ENCODE results near the gene SLC25A14.

The SLC25A14 gene

GRCh38 chrX:130385520-130385919 lies 45.8 kb downstream of the SLC25A14 start, which contains the start of gene GPR119:
GPR119 (minus strand) TSS chrX:130385674; CDS start chrX:130385447, 227 bp downstream.
- DNase-seq, result no peak

- no peak for DNase-seq
Observed at GRCh38 chrX:130386408-130386808, 46.7 kb downstream of the SLC25A14 start.

- no peak for DNase-seq
Observed at GRCh38 chrX:130393451-130394074, 53.8 kb downstream of the SLC25A14 start.

- DNase-seq, result no peak
Observed at GRCh38 chrX:130395341-130395740, 55.6 kb downstream of the SLC25A14 start.

GRCh38 chrX:130401415-130402207 lies 61.9 kb downstream of the SLC25A14 start, which contains the start of gene RBMX2:
RBMX2 (plus strand) TSS chrX:130401987; CDS start chrX:130402033, 46 bp downstream.
- DNase-seq, result peak; percentile 37

GRCh38 chrX:130402208-130402684 lies 62.5 kb downstream of the SLC25A14 start:
- no peak for DNase-seq

- DNase-seq, result no peak
Observed at GRCh38 chrX:130413415-130413814, 73.7 kb downstream of the SLC25A14 start.

- DNase-seq, result no peak
Observed at GRCh38 chrX:130414800-130415199, 75.1 kb downstream of the SLC25A14 start.

- no peak for DNase-seq
Observed at GRCh38 chrX:130415201-130415600, 75.5 kb downstream of the SLC25A14 start.

GRCh38 chrX:130416785-130417184 lies 77.1 kb downstream of the SLC25A14 start:
- DNase-seq, result no peak

GRCh38 chrX:130418066-130418465 lies 78.3 kb downstream of the SLC25A14 start:
- DNase-seq, result no peak

GRCh38 chrX:130418740-130419139 lies 79.0 kb downstream of the SLC25A14 start:
- DNase-seq, result no peak

- no peak for DNase-seq
Observed at GRCh38 chrX:130419263-130419662, 79.5 kb downstream of the SLC25A14 start.

All from NCI-H1436 treated with DMSO at 0.1 percent for 48 hours (cell line).